ENCODE results near the gene GPR84. TPM values are rescaled to one million over a fixed set of nuclear protein-coding genes. Genes with fewer than 3 reads are reported as not detected.

The GPR84 gene
- total RNA-seq, 1 experiment from 2014 or later = not detected

DNA sequence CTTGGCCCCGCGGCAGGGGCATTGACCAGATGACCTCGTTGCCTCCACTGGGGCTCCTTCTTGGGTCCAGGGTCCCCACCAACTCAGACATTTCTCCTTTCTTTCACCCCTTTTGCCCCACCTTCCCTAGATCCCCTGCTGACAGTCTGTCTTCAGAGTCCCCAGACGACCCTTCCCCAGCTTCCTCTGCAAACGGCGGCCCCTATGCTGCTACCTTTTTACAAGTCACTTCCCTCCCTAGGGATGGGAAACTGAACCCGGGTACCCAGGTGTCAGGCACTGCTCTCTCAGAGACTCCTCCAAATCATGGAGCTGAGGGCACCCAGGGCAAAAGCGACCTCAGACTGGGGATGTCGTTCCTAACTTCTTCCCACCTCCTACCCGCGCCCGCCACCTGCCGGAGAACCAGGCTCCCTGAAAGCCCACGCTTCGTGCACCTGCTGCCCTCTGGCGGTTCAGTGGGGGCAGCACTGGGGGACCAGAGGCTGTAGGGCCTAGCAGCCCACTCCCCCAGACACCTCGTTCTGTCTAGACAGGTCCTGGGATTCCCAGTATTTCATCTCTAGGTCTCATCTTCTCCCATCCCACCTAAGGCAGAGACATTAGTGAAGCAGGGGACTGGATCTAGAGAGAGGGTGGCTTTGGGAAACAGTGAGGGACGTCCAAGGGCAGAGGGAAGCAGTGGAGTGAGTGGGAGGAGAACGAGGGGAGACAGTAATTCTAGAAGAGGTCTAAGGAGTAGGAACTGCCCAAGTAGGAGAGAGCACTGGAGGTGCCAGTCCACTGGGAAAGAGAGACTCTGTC lies 15.3 kb upstream of the GPR84 start:
- DNase-seq (ENCODE audit: low read depth, low spot score) = peak; percentile 91
- in situ Hi-C loops (cut with HindIII; ENCODE audit: low pct_unique_long_range_greater_than_20kb, low sequenced_read_pairs) = no loop called here

DNA sequence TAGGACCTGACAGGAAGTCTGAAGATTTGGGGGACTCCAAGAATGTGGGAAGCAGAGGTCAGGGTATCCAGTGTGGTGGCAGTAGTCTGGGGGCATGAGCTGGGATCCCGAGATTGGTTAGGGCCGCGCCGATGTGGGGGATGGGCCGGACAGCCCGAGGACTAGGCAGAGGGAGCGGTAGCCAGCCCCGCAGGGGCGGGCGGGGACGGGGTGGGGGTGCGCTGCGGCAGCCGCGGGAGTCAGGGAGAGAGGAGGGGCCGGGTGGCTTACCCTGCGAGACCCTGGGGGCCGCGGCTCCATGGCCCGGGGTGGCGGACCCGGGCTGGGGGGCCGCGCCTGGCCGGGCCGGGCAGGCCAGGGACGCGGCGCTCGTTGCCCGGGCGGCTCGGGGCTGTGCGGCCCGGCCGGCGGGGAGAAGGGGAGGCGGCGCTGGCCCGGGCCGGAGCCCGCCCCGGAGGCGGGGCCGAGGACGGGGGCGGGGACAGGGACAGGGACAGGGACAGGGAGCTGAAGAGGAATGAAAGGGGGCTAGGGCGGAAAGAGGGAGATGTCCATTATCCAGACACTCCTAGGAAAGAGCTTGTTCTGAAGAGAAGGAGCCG lies 14.6 kb upstream of the GPR84 start:
- peak; percentile 60 for DNase-seq (ENCODE audit: low read depth, low spot score)
- in situ Hi-C loops (cut with HindIII; ENCODE audit: low pct_unique_long_range_greater_than_20kb, low sequenced_read_pairs) = no loop called here

DNA sequence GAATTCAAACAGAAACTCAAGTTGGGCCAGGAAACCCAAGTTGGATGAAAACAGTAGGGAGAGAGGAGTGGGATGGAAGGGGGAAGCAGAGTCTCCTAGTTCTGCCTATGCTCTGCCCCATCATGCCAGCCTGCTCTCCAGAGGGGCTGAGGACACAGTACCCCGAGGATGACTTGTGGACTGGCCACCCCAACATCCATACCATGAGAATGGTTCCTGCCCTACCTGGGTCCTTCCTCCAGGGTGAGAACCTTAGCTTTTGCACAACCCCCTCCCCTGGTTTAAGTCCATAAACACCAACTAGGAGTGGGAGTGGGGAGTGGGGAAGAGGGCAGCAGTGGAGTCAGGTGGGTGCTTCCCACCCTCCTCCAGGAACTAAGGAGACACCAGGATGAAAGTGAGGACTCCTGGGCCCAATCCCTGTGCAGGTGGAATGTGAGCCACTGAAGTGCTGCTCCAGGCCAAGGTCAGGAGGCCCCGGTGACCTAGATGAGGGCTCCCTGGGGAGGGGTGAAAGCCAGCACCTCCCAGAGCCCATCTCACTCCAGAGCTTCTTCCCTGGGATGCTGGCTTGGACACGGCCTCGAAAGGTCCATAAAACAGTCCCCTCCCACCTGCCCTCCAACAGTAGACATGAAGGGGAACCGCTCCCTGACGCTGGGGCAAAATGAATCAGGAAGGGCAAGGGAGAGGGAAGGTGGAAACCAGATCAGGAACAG lies 13.7 kb upstream of the GPR84 start:
- DNase-seq (ENCODE audit: low read depth, low spot score) = no peak

DNA sequence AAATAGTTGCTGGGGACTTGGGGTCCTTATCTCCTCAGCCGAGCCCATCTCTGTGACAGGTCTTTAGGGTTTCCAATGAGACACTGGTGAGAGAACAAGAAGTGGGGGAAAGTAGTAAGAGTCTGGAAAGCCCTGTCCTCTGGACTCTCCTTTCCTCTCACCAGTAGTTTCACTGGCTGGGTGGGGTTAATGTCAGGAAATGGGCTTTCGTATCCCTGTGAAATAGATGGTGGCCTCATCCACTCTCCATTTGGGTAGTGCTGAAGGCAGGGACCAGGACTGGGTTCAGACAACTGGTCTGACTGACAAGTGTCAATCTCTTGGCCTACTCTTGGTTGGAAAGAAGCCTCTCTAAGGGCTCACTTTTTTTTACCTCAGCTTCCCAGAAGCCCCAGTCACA lies 12.7 kb upstream of the GPR84 start:
- in situ Hi-C loops (cut with HindIII; ENCODE audit: low pct_unique_long_range_greater_than_20kb, low sequenced_read_pairs) = no loop called here
- no peak for DNase-seq (ENCODE audit: low read depth, low spot score)

More for the DNA sequence above, 13.7 kb upstream of the GPR84 start:
- in situ Hi-C loops (cut with HindIII; ENCODE audit: low pct_unique_long_range_greater_than_20kb, low sequenced_read_pairs) = no loop called here

DNA sequence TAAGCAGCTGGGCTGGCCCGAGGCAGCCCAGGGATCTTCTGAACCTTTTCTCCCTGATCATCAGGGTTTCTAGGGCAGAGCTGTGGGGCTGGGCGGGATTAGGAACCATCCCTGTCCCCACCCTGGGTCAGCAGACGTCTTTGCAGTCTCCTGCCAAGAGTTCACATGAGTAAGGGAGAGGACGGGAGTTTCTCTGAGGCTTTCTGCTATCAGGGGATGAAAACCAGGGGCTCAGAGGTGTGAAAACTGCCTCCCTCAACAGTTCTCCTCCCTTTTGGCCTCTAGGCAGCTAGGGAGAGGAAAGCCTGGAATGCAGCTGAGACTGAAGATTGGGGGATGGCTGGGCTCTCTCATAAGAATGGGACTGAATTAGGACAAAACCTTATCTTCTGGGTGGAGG lies 12.3 kb upstream of the GPR84 start:
- in situ Hi-C loops (cut with HindIII; ENCODE audit: low pct_unique_long_range_greater_than_20kb, low sequenced_read_pairs) = no loop called here

DNA sequence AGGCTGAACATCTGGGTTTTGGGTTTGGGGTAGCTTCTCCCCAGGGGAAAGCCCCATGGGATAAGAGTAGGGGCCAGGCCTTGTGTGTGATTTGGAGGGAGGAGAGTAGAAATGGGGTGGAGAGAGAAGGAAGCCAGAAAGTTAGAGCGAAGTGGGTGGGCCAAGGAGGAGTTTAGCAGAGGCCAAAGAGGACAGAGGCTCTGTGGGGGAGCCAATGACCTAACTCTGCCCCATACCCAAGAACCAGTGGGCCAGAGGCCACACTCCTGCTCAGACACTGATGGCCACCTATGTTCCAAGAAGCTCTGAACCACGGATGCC lies 10.9 kb upstream of the GPR84 start:
- in situ Hi-C loops (cut with HindIII; ENCODE audit: low pct_unique_long_range_greater_than_20kb, low sequenced_read_pairs) = no loop called here
- DNase-seq (ENCODE audit: low read depth, low spot score) = no peak

More for the DNA sequence above, 12.3 kb upstream of the GPR84 start:
- DNase-seq (ENCODE audit: low read depth, low spot score) = no peak

DNA sequence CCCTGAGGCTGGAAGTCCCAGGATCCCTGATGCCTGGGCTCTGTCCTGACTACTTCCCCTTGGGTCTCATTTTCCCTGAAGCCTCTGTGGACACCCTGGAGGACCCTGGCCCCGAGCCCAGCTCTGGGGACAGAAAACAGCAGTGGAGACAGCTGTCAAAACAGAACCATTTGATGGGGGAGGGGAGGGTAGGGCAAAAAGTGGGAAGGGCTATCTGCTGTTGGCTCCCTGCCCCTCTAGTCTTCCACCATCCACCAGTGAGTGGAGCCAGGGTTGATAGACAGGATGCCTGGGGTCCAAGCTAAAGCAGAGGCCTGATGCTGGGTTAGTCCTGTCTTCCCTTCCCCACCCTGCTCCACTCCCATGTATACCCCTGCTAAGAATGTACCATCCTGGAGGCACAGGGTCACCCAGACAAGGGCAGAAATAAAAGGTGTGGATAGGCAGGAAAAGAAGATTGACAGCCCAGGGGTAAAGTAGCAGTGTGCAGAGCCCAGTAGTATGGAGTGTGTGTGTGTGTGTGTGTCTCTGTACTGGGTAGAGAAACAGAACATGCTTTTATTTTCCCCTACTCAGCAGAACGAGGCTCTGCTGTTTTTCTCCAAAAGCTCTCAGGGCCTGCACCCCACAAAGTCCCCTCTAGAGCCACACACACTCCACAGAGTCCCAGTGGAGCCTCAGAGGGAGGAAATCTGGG lies 10.4 kb upstream of the GPR84 start:
- no peak for DNase-seq (ENCODE audit: low read depth, low spot score)
- in situ Hi-C loops (cut with HindIII; ENCODE audit: low pct_unique_long_range_greater_than_20kb, low sequenced_read_pairs) = no loop called here

DNA sequence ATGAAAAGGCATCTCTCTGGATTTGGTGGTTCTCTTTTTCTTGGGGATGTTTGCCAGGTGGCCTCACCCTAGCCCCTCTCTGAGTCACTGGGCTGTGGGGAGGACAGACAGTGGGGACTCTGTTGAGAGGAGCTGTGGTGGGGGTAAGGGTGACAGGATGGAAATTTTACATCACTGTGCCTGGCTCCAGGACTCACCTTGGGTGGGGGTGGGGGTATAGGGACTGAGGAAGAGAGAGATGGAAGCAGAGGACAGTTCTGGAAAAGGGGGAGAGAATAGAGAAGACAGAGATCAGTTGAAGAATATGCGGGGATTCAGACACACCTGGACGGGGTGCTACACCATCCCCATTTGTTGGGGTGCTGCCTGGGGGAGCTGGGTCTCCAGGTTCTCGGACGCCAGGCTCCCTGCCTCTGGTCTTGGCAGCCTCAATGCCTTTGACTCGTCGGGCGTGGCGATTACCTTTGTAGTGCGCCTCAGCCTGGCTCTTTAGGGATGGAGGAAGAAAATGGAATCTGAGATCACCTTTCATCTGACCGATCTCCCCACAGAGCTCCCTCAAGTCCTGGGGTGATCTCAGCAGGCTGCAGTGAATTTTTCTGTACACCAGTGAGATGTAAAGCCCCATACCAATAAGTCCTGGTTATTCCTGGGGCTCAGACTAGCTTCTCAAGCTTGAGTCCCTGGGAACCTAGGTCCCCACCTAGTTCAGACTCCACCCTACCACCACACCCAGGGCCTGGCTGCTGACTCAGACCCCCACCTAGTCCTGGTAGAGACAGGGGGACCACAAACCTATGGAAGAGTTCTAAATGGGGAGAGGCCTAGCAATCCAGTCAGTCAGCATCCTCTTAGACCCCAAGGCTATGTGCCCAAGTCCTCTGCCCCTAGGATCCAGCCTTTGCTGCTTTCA lies 9.6 kb upstream of the GPR84 start:
- in situ Hi-C loops (cut with HindIII; ENCODE audit: low pct_unique_long_range_greater_than_20kb, low sequenced_read_pairs) = no loop called here
- no peak for DNase-seq (ENCODE audit: low read depth, low spot score)

DNA sequence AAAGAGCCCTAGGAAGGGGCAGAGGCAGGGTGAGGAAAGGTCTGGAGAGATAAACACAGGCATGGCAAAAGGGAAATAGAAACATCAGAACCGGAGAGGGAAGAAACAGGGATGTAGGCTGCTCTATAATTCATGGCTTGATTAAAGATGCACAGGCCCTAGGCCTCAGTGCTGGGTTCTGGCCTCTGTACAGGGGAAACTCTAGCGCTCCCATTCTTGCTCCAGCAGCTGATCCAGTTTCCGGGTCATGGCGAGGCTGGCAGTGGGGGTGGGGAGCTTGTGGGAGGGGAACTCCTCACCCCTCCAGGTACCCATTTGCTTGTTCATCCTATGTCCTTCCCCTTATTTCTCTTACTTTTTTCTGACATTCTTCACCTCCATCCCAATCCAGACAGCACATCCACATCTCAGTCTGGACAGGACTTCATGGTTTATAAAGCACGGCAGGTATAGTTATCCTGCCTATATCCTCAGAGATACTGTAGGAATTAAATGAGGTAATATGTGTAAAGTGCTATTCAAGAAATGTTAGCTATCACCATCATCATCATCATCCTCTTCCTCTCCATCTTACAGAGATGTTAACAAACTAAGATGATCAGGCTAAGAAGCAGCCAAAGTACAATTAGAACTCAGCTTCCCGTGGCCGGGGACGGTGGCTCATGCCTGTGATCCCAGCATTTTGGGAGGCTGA lies 8.0 kb upstream of the GPR84 start:
- in situ Hi-C loops (cut with HindIII; ENCODE audit: low pct_unique_long_range_greater_than_20kb, low sequenced_read_pairs) = no loop called here
- DNase-seq (ENCODE audit: low read depth, low spot score) = no peak

DNA sequence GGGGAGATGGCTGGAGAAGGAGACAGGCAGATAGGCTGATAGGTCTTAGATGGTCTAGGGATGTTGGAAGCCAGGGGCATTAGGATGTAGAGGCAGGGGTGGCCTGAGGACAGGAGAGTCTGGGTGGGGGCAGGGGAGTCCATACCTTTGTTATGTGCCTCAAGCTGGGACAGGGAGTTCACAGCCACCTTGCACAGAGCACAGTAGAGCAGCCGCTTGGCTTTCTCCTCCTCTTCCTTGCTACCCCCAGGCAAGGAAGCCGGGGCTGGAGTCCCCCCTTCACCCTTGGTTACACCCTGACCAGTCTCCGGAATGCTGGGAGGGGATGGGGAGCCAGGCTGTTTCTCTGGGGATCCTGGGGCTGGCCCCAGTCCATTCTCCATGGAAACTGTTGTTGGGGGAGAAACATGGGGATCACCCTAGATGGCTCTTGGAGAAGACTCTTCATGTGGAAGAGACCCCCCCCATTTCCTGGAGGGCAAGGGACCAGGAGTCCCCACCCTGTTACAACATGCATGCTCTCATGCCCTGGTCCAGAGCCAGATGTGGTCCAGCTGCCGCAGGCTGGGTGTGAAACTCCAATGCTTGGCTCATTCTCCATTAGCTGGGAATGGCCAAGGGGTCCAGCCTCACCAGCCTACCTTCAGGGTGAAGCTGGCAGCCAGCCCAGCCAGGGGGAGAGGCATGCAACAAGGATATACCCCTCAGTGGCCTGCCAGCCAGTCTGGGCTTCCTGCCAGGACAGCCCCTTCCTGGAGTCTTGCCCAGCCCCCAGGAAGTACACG lies 7.2 kb upstream of the GPR84 start:
- DNase-seq (ENCODE audit: low read depth, low spot score) = no peak
- in situ Hi-C loops (cut with HindIII; ENCODE audit: low pct_unique_long_range_greater_than_20kb, low sequenced_read_pairs) = no loop called here

DNA sequence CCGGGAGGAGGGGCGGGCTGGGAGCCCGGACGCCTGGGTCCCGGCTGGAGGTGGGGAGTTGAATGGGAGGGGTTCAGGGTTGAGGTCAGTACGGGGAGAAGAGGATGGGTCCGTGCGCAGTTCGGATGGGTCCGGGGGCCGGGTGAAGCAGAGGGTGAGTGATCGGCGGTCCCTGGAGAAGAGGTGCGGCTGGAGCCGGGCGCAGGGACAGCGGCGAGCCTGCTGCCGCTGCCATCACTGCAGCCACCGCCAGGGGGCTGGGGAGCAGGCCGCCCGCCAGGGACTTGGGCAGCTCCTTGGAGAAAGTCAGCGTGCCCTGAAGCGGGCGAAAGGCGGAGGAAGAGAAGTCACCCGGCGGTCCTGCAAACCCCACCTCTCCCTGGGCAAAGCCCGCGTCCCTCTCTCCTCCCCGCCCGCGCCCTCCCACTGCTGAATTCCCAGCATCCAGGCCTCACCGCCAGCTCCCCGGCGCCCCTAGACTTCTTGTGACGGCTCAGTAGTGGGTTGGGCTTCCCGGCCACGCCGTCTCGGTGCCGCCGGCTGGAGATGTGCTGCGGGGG lies 6.0 kb upstream of the GPR84 start:
- peak; percentile 82 for DNase-seq (ENCODE audit: low read depth, low spot score)
- in situ Hi-C loops (cut with HindIII; ENCODE audit: low pct_unique_long_range_greater_than_20kb, low sequenced_read_pairs) = no loop called here

DNA sequence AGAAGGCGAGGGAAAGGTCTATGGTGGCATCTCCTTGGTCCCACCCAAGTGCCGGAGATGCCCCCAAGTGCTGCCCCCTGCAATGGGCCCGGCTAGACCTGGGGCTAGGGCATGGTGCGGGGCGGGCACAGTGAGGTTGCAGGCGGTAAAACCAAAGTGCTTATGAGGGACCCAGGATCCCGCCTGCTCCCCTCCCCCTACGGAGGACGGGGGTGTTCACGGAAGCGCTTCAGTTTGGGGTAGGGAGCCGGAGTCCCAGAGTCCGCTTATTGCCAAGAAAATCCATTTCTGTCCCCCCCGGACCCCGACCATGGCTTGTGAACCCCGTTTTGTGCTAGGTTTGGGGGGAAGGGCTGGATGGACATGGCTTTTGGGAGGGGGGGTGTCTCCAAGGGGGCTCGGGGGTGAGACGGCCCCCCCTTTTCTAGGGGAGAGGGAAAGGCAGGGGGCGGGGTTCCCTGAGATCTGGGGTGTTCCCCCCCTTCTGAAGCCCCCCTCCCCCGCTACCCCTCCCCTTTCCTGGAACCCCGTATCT lies 5.4 kb upstream of the GPR84 start:
- in situ Hi-C loops (cut with HindIII; ENCODE audit: low pct_unique_long_range_greater_than_20kb, low sequenced_read_pairs) = no loop called here
- no peak for DNase-seq (ENCODE audit: low read depth, low spot score)

DNA sequence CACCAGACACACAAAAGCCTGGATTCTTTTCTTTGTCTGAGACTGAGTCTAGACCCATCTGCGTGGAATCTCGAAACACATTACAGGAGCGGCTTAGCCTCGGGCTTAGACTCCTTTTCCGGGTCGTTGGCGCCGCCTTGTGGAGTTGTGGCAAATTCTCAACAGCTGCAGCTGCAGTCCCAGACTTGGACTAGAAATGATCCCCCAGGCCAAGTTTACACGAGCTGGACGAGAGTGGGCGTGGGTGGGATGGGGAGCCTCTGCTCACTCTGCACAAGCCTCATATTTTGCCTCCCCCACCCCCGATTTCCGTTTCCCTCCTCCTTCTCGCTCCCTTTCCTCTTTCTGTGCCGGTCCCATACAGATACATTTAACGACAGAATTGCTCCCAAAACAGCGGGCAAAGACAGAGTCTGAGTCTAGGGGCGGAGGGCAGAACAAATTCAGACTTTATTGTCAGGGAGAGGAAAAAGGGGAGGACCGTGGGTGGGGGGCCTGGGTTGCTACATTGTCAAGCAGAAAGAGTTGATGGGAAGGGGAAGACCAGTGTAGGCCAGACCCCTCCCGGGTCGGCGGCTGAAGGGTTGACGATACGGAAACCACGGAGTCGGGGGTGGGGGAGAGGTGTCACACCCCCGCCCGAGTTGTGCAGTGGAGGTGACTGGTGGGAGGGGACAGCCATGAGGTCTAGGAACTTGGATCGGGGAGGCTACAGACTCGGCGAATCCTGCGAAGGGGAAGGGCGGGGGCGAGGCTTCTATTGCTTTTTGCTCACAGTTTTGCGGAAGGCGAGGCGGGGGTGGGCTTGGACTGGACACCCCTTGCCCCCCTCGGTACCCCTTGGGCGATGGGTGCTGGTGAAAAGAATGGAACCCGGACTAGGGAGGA lies 4.7 kb upstream of the GPR84 start:
- peak; percentile 92 for DNase-seq (ENCODE audit: low read depth, low spot score)
- in situ Hi-C loops (cut with HindIII; ENCODE audit: low pct_unique_long_range_greater_than_20kb, low sequenced_read_pairs) = no loop called here

DNA sequence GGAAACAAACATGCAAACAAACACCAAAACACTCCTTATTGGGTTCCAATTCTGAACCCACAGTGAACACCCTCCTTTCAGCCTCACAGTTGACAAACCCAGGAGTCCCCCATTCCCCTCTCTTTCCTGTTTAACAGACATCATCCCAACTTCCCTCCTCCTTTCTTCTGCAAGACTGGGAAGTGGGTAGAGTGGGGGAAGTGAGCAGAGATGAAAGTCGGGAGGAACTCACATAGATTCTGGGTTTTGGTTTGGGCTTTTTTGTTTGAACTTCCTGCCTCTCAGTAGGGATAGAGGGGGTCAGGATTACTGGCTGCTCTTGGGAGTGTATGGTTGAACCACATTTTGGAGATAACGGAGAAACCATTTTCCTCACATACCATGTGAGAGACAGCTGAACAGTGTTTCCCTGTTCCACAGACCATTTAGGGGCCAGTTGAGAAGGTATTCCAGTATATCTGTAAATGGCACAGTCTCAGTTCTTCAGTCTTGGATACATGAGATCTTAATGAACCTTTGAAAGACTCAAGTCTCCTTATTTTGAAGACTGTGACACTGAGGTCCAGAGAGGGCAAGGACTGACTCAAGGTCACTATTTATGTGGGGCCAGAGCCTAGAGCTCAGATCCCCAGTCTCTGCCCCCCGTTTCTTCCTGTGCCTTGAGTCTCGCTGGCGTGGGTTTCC lies 3.9 kb upstream of the GPR84 start:
- DNase-seq (ENCODE audit: low read depth, low spot score) = no peak
- in situ Hi-C loops (cut with HindIII; ENCODE audit: low pct_unique_long_range_greater_than_20kb, low sequenced_read_pairs) = no loop called here

Measured in SK-MEL-5 (cell line).